GM19025 (cell line): ENCODE results near the gene RPS28.

Experiments used
- ATAC-seq: cut with Tn5 transposase; IDR thresholded peaks from one replicate; pipeline ENCODE4 v1.9.1; 2021; ENCODE audit warnings: mild to moderate bottlenecking, low read depth, moderate library complexity; ENCODE audit not compliant: unreplicated experiment

RPS28 gene

DNA sequence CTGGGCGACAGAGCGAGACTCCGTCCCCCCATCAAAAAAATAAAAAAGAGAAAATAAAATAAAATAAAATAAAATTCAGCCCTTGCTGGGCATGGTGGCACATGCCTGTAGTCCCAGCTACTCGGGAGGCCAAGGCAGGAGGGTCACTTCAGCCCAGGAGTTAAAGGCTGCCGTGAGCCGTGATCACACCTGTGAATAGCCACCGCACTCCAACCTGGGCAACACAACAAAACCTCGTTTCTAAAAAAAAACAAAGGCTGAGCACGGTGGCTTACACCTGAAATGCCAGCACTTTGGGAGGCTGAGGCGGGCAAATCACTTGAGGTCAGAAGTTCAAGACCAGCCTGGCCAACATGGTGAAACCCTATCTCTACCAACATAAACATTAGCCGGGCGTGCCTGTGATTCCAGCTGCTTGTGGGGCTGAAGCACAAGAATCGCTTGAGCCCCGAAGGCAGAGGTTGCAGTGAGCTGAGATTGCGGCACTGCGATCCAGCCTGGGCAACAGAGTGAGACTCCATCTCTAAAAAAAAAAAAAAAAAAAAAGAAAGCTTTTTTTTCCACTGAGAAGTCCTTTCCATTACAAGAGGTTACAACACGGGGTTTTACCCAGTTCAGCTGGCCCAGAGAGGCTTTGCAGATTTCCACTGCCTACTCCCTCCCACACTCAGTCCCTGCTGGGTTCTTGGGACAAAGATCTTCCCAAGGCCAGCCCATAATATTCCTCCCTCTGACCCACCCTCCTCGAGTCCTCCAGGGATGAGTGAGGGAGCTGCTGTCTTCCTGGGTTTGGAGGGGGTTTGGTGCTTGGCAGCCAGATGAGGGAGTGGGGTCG, 49.1 kb downstream of the RPS28 start:
- ATAC-seq, result no peak

DNA sequence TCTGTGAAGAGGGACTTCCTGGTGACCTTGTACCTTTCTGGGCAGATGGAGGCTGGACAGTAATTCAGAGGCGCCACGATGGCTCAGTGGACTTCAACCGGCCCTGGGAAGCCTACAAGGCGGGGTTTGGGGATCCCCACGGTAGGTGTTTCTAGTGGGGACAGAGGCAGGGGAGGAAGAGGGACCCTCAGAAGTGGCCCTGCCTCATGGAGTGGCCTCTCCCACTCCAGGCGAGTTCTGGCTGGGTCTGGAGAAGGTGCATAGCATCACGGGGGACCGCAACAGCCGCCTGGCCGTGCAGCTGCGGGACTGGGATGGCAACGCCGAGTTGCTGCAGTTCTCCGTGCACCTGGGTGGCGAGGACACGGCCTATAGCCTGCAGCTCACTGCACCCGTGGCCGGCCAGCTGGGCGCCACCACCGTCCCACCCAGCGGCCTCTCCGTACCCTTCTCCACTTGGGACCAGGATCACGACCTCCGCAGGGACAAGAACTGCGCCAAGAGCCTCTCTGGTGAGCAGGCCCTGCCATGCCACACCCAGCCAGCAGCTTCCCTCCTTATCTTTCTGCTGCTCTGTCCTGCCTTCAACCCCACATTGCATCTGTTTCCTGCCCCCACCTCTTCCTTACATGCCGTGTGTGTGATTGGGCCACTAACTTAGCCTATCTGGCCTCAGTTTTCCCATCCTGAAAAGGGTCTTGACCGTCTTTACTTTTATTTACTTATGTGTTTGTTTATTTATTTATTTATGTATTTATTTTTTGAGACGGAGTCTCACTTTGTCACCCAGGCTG, 49.9 kb downstream of the RPS28 start:
- no peak for ATAC-seq
